HepG2 (cell line): ENCODE measurements around the gene ANKRD55. TPM values are rescaled to one million over a fixed set of nuclear protein-coding genes. Genes with fewer than 3 reads are reported as not detected.
A peak's percentile ranks its signal among the peaks of the same experiment; 100 is the strongest.

ENCODE experiments used
- BATF2 ChIP-seq: sonication (generic); formaldehyde crosslinking; IDR thresholded peaks from 2 replicates; pipeline ENCODE4 v1.8.0; 2022; ENCODE audit warnings: mild to moderate bottlenecking, missing genetic modification reagents, moderate library complexity
- CBFB ChIP-seq: sonication (generic); formaldehyde crosslinking; IDR thresholded peaks from 2 replicates; pipeline ENCODE4 v1.4.0; 2020; ENCODE audit warnings: missing genetic modification reagents
- FOXC1 ChIP-seq: sonication (generic); formaldehyde crosslinking; IDR thresholded peaks from 2 replicates; pipeline ENCODE4 v1.8.0; 2022; ENCODE audit warnings: mild to moderate bottlenecking, missing genetic modification reagents, borderline replicate concordance
- HDAC2 ChIP-seq: sonication (generic); formaldehyde crosslinking; IDR thresholded peaks from 2 replicates; pipeline ENCODE4 v1.4.0; 2020; ENCODE audit warnings: missing genetic modification reagents
- KDM3A ChIP-seq: IDR thresholded peaks from 2 replicates; pipeline ENCODE4 v1.6.1; 2018; ENCODE audit warnings: low read depth, missing compliant biosample characterization
- MYPOP ChIP-seq: sonication (generic); formaldehyde crosslinking; IDR thresholded peaks from 2 replicates; pipeline ENCODE4 v1.8.1; 2023; ENCODE audit warnings: mild to moderate bottlenecking, moderate library complexity, missing genetic modification reagents
- NFKBIZ ChIP-seq: IDR thresholded peaks from 2 replicates; pipeline ENCODE4 v1.6.1; 2018; ENCODE audit warnings: missing genetic modification reagents, missing compliant biosample characterization
- TAF1 ChIP-seq: sonication (generic); formaldehyde crosslinking; IDR thresholded peaks from 2 replicates; pipeline ENCODE4 v1.4.0; 2020; ENCODE audit warnings: missing genetic modification reagents
- TOPORS ChIP-seq: sonication (generic); formaldehyde crosslinking; IDR thresholded peaks from 2 replicates; pipeline ENCODE4 v1.8.0; 2023; ENCODE audit warnings: mild to moderate bottlenecking, missing genetic modification reagents
- ZBTB20 ChIP-seq: sonication (generic); formaldehyde crosslinking; IDR thresholded peaks from 2 replicates; pipeline ENCODE4 v1.8.1; 2023; ENCODE audit warnings: missing genetic modification reagents, low read depth, mild to moderate bottlenecking, borderline replicate concordance
- ZNF232 ChIP-seq: sonication (generic); formaldehyde crosslinking; IDR thresholded peaks from 2 replicates; pipeline ENCODE4 v1.4.0; 2020; ENCODE audit warnings: missing genetic modification reagents, borderline replicate concordance
- ZNF547 ChIP-seq: sonication (generic); formaldehyde crosslinking; IDR thresholded peaks from 2 replicates; pipeline ENCODE4 v1.5.1; 2020; ENCODE audit warnings: mild to moderate bottlenecking, missing genetic modification reagents
- ZNF619 ChIP-seq: sonication (generic); formaldehyde crosslinking; IDR thresholded peaks from 2 replicates; pipeline ENCODE4 v1.4.0; 2020; ENCODE audit warnings: mild to moderate bottlenecking, missing genetic modification reagents
- ZNF816 ChIP-seq: sonication (generic); formaldehyde crosslinking; IDR thresholded peaks from 2 replicates; pipeline ENCODE4 v1.8.0; 2022; ENCODE audit warnings: missing genetic modification reagents, mild to moderate bottlenecking, borderline replicate concordance
- ZSCAN31 ChIP-seq: sonication (generic); formaldehyde crosslinking; IDR thresholded peaks from 2 replicates; pipeline ENCODE4 v1.5.0; 2020; ENCODE audit warnings: low read depth, mild to moderate bottlenecking, missing genetic modification reagents
- polyA plus RNA-seq, 8 experiments: library from polyadenylated mRNA; depleted of rRNA in 3 of 8; stranded (reverse) in 7 of 8; unstranded in 1 of 8; fragments of >200 nt; fragmentation: Illumina TruSeq in 4 of 8; extraction: Trizol in 4 of 8; gene quantifications; 2 replicates each; pipeline versions ENCODE4 v1.2.1 to v1.2.3, GENCODE V29; 2011 to 2016; ENCODE audit warnings: low read depth in 4 of 8, missing spikeins in 1 of 8, mixed read lengths in 1 of 8; ENCODE audit not compliant: insufficient read depth in 1 of 8
- total RNA-seq, 5 experiments: library from RNA; depleted of rRNA; stranded (reverse); fragments of >200 nt; fragmentation: Illumina TruSeq; extraction: Trizol; gene quantifications; 2 replicates each; pipeline ENCODE4 v1.2.3, GENCODE V29; 2016; ENCODE audit warnings: low read depth in 1 of 5
- TF ChIP-seq, protein P1 (sequence below): sonication (generic); formaldehyde crosslinking; IDR thresholded peaks from 2 replicates; pipeline ENCODE4 v1.4.0; 2020; ENCODE audit warnings: missing genetic modification reagents, low read depth, mild to moderate bottlenecking, borderline replicate concordance
- TF ChIP-seq, protein P2 (sequence below): sonication (generic); formaldehyde crosslinking; IDR thresholded peaks from 2 replicates; pipeline ENCODE4 v1.4.0; 2020; ENCODE audit warnings: mild to moderate bottlenecking, low read depth, missing genetic modification reagents
- TF ChIP-seq, protein P3 (sequence below): sonication (generic); formaldehyde crosslinking; IDR thresholded peaks from 2 replicates; pipeline ENCODE4 v1.4.0; 2020; ENCODE audit warnings: missing genetic modification reagents
- TF ChIP-seq, protein P4 (sequence below): sonication (generic); formaldehyde crosslinking; IDR thresholded peaks from 2 replicates; pipeline ENCODE4 v1.4.0; 2020; ENCODE audit warnings: missing genetic modification reagents, mild to moderate bottlenecking, borderline replicate concordance

The ANKRD55 gene
- total and polyA plus RNA-seq, 2 of the 13 experiments (the other 11 are each of a cell fraction or from before 2014, with no cell fraction given), result 0.11 to 0.28 TPM

- TF ChIP-seq, protein P1, sequence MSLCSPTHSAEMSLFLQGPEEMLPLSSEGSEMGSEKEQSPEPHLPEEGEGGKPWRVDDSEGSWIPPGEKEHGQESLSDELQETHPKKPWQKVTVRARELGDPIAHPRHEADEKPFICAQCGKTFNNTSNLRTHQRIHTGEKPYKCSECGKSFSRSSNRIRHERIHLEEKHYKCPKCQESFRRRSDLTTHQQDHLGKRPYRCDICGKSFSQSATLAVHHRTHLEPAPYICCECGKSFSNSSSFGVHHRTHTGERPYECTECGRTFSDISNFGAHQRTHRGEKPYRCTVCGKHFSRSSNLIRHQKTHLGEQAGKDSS, result peak; percentile 74; the same call in 1 of the 2 replicates
- TF ChIP-seq KDM3A (CRISPR knock-in tag), result peak; percentile 62; the same call in 1 of the 2 replicates
- TF ChIP-seq ZBTB20 (CRISPR knock-in tag), result peak; percentile 56; the same call in 1 of the 2 replicates
- TF ChIP-seq HDAC2, result peak; percentile 92
- 0 out of 2 replicates have a peak, but pooled peaks have one; percentile 44 for TF ChIP-seq ZSCAN31
- no peak for TF ChIP-seq BATF2 (CRISPR knock-in tag)
- TF ChIP-seq, protein P2, sequence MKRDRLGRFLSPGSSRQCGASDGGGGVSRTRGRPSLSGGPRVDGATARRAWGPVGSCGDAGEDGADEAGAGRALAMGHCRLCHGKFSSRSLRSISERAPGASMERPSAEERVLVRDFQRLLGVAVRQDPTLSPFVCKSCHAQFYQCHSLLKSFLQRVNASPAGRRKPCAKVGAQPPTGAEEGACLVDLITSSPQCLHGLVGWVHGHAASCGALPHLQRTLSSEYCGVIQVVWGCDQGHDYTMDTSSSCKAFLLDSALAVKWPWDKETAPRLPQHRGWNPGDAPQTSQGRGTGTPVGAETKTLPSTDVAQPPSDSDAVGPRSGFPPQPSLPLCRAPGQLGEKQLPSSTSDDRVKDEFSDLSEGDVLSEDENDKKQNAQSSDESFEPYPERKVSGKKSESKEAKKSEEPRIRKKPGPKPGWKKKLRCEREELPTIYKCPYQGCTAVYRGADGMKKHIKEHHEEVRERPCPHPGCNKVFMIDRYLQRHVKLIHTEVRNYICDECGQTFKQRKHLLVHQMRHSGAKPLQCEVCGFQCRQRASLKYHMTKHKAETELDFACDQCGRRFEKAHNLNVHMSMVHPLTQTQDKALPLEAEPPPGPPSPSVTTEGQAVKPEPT (CRISPR knock-in tag), result no peak
- no peak; the same call in 1 of the 2 replicates for TF ChIP-seq ZNF816 (CRISPR knock-in tag)
- TF ChIP-seq ZNF619 (CRISPR knock-in tag), result no peak
- TF ChIP-seq ZNF232 (CRISPR knock-in tag), result peak; percentile 76; the same call in 1 of the 2 replicates
- peak; percentile 21; the same call in 1 of the 2 replicates for TF ChIP-seq TAF1 (CRISPR knock-in tag)
- TF ChIP-seq, protein P3, sequence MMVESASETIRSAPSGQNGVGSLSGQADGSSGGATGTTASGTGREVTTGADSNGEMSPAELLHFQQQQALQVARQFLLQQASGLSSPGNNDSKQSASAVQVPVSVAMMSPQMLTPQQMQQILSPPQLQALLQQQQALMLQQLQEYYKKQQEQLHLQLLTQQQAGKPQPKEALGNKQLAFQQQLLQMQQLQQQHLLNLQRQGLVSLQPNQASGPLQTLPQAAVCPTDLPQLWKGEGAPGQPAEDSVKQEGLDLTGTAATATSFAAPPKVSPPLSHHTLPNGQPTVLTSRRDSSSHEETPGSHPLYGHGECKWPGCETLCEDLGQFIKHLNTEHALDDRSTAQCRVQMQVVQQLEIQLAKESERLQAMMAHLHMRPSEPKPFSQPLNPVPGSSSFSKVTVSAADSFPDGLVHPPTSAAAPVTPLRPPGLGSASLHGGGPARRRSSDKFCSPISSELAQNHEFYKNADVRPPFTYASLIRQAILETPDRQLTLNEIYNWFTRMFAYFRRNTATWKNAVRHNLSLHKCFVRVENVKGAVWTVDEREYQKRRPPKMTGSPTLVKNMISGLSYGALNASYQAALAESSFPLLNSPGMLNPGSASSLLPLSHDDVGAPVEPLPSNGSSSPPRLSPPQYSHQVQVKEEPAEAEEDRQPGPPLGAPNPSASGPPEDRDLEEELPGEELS (CRISPR knock-in tag), result peak; percentile 53
- TF ChIP-seq, protein P4, sequence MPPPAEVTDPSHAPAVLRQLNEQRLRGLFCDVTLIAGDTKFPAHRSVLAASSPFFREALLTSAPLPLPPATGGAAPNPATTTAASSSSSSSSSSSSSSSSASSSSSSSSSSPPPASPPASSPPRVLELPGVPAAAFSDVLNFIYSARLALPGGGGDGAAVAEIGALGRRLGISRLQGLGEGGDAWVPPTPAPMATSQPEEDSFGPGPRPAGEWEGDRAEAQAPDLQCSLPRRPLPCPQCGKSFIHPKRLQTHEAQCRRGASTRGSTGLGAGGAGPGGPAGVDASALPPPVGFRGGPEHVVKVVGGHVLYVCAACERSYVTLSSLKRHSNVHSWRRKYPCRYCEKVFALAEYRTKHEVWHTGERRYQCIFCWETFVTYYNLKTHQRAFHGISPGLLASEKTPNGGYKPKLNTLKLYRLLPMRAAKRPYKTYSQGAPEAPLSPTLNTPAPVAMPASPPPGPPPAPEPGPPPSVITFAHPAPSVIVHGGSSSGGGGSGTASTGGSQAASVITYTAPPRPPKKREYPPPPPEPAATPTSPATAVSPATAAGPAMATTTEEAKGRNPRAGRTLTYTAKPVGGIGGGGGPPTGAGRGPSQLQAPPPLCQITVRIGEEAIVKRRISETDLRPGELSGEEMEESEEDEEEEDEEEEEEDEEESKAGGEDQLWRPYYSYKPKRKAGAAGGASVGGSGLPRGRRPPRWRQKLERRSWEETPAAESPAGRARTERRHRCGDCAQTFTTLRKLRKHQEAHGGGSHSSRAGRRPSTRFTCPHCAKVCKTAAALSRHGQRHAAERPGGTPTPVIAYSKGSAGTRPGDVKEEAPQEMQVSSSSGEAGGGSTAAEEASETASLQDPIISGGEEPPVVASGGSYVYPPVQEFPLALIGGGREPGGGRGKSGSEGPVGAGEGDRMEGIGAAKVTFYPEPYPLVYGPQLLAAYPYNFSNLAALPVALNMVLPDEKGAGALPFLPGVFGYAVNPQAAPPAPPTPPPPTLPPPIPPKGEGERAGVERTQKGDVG (CRISPR knock-in tag), result no peak
- TF ChIP-seq ZNF547 (CRISPR knock-in tag), result no peak
- TF ChIP-seq CBFB (CRISPR knock-in tag), result peak; percentile 89
- no peak for TF ChIP-seq TOPORS
- peak; percentile 76; the same call in 1 of the 2 replicates for TF ChIP-seq NFKBIZ (CRISPR knock-in tag)
- 0 out of 2 replicates have a peak, but pooled peaks have one; percentile 51 for TF ChIP-seq MYPOP (CRISPR knock-in tag)
- 0 out of 2 replicates have a peak, but pooled peaks have one; percentile 53 for TF ChIP-seq FOXC1 (CRISPR knock-in tag)
Measured at GRCh38 chr5:56116599-56117141, 116.5 kb downstream of the ANKRD55 start (continued).
